ENCODE results near the gene MEGF10. TPM values are rescaled to one million over a fixed set of nuclear protein-coding genes. Genes with fewer than 3 reads are reported as not detected.

Gene MEGF10
- total RNA-seq, 4 donors from 2014 or later: 1.1 to 3.4 (median 2.9) TPM

DNA sequence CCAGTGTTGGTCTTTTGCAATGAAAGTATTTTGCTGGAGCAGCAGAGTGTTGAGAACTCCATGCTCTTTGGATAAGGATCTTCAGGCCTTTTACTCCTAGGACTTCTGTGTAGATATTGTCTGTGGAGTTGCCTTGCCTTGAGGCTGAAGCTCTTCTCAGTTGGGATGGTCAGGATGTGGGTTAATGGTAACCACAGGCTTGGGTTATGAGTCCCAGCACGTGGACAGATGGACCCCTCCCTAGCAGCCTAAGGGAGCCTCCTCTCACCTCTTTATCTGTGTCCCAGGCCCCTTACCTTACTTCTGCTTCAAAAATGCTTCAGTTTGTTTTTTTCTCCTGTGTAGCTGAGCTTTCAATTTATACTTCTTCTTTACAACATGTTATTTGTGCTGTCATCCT is 109.9 kb downstream of the MEGF10 start:
- Histone ChIP-seq H3K27ac (no peak overlapping the region), H3K4me1 (no peaks in the 10 kb centered on the region), H3K36me3 (no peaks in the 10 kb centered on the region), H3K27me3 (no peaks in the 10 kb centered on the region), H3K9me3 (no peaks in the 10 kb centered on the region), H3K4me3 (no peak overlapping the region)
- TF ChIP-seq EP300 (IDR thresholded peaks at IDR 0.05) (no peak), POLR2AphosphoS5 (IDR thresholded peaks at IDR 0.05) (no peak), POLR2A (IDR thresholded peaks at IDR 0.05) (no peak)
- TF ChIP-seq, protein P1, sequence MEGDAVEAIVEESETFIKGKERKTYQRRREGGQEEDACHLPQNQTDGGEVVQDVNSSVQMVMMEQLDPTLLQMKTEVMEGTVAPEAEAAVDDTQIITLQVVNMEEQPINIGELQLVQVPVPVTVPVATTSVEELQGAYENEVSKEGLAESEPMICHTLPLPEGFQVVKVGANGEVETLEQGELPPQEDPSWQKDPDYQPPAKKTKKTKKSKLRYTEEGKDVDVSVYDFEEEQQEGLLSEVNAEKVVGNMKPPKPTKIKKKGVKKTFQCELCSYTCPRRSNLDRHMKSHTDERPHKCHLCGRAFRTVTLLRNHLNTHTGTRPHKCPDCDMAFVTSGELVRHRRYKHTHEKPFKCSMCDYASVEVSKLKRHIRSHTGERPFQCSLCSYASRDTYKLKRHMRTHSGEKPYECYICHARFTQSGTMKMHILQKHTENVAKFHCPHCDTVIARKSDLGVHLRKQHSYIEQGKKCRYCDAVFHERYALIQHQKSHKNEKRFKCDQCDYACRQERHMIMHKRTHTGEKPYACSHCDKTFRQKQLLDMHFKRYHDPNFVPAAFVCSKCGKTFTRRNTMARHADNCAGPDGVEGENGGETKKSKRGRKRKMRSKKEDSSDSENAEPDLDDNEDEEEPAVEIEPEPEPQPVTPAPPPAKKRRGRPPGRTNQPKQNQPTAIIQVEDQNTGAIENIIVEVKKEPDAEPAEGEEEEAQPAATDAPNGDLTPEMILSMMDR (IDR thresholded peaks at IDR 0.05): no peak
- 27% methylated on average over 1 of the region's 1 CpG for WGBS
- no peak for DNase-seq (ENCODE audit: low spot score in 2 of 2)

DNA sequence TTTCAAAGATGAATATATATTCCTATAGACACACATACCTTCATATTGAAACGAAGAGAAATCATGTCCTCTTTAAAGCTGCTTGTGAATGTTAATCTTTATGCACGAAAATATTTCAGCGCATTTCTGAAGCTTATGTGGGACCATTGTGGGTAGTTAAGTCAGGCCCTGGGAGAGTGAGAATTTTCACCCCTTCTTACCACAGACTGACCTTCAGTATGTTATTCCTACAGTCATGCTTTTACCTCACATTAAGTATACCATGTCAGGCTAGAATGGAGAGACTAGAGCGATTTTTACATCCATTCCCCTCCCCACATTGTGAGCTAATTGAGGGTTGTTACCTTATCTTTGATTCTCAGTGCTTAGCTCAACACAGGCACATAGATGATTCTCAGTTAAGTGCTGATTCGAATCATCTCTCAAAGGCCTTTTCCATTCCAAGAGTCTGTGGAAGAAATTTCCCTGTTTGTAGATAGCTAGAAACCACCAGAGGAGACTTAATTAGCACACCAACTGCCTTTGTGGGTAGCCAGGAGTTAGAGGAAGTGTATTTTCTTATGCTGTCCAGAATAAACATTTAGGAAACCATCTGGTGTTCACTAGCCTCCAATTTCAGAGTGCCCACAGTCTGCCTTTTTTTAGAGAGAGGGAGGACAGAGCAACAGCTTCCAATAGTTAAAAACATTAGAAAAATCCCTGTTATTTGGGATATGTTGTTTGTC is 110.5 kb downstream of the MEGF10 start:
- Histone ChIP-seq H3K36me3 (no peaks in the 10 kb centered on the region), H3K9me3 (no peaks in the 10 kb centered on the region), H3K4me1 (no peaks in the 10 kb centered on the region), H3K4me3 (no peak overlapping the region), H3K27me3 (no peaks in the 10 kb centered on the region), H3K27ac (no peak overlapping the region)
- no peak for DNase-seq (ENCODE audit: low spot score in 2 of 2)
- 88% methylated on average over 5 of the region's 5 CpGs for WGBS
- TF ChIP-seq, protein P1 (IDR thresholded peaks at IDR 0.05): no peak
- no peak for TF ChIP-seq EP300 (IDR thresholded peaks at IDR 0.05)
- TF ChIP-seq POLR2A (IDR thresholded peaks at IDR 0.05): no peak
- TF ChIP-seq POLR2AphosphoS5 (IDR thresholded peaks at IDR 0.05): no peak

DNA sequence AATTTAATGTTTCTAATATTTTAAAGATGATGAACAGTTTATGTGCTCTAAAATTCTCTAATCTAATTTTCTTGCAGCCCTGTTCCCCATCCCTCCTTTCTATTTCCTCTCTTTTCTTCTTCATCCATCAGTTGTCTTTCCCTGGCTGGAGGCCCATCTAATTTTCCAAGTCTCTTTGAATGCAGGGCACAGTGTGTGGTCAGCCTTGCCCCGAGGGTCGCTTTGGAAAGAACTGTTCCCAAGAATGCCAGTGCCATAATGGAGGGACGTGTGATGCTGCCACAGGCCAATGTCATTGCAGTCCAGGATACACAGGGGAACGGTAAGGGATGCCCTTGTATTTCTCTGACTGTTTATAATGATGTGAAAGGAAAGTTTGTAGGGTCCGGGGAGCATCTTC is 111.8 kb downstream of the MEGF10 start:
- H3K36me3 ChIP-seq: no peaks in the 10 kb centered on the region
- no peaks in the 10 kb centered on the region for H3K9me3 ChIP-seq
- no peak overlapping the region for H3K4me3 ChIP-seq
- H3K27me3 ChIP-seq: no peaks in the 10 kb centered on the region
- no peak for TF ChIP-seq POLR2AphosphoS5 (IDR thresholded peaks at IDR 0.05)
- TF ChIP-seq POLR2A (IDR thresholded peaks at IDR 0.05): no peak
- TF ChIP-seq EP300 (IDR thresholded peaks at IDR 0.05): no peak
- TF ChIP-seq, protein P1 (IDR thresholded peaks at IDR 0.05): no peak
- no peak overlapping the region for H3K27ac ChIP-seq
- no peaks in the 10 kb centered on the region for H3K4me1 ChIP-seq
- WGBS: 74% methylated on average over 5 of the region's 5 CpGs
- DNase-seq (ENCODE audit: low spot score in 2 of 2): no peak

GRCh38 chr5:127404190-127404589 is 113.6 kb downstream of the MEGF10 start:
- TF ChIP-seq POLR2AphosphoS5 (IDR thresholded peaks at IDR 0.05) (no peak), POLR2A (IDR thresholded peaks at IDR 0.05) (no peak), EP300 (IDR thresholded peaks at IDR 0.05) (no peak)
- TF ChIP-seq, protein P1 (IDR thresholded peaks at IDR 0.05): no peak
- Histone ChIP-seq H3K9me3 (no peaks in the 10 kb centered on the region), H3K4me1 (no peaks in the 10 kb centered on the region), H3K36me3 (no peaks in the 10 kb centered on the region), H3K4me3 (no peak overlapping the region), H3K27me3 (no peaks in the 10 kb centered on the region), H3K27ac (no peak overlapping the region)
- WGBS: 96% methylated on average over 3 of the region's 3 CpGs
- no peak for DNase-seq (ENCODE audit: low spot score in 2 of 2)

DNA sequence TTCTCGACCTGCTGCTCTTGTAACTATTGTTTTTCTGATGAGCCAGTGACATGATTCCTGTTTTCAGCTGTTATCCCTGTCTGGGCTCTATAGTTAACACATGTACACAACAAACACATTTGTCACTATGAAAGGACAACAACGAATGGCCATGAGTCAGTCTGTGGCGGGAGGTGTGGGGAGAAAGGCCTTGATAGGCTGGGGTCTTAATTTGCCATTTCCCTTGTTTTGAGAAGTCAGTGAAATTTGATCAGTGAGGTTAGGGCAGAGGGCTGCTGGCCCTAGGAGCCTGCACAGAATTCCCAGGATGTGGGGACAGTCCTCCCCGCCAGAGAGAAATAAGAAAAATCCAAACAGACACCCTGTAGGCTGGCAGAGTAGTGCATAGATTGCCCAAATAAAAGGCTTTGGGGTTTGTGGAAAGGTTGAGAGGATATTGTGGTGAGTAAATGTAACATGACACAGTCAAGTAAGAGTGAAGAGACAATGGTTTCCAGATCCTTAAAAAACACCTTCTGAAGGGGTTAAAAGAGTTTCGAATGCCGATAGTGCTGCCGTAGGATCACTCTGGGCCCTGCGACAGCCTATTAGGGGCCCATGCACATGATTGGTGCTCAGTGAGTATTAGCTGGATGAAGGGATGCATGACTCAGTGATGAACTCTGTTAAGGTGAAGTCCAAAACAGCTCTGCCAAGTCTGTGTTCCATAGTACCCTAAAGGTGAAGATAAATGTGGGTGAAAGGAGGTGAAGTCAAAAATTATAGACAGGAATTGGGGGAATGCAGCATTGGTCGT is 115.9 kb downstream of the MEGF10 start:
- Histone ChIP-seq H3K4me1 (no peaks in the 10 kb centered on the region), H3K27ac (no peak overlapping the region), H3K4me3 (no peak overlapping the region), H3K36me3 (no peaks in the 10 kb centered on the region), H3K27me3 (no peaks in the 10 kb centered on the region), H3K9me3 (no peaks in the 10 kb centered on the region)
- DNase-seq (ENCODE audit: low spot score in 2 of 2): no peak
- WGBS: 78% methylated on average over 9 of the region's 9 CpGs
- TF ChIP-seq EP300 (IDR thresholded peaks at IDR 0.05) (no peak), POLR2AphosphoS5 (IDR thresholded peaks at IDR 0.05) (no peak), POLR2A (IDR thresholded peaks at IDR 0.05) (no peak)
- TF ChIP-seq, protein P1 (IDR thresholded peaks at IDR 0.05): no peak
